Mesodermal cell (in vitro differentiated cells): Measurements from ENCODE around the gene PIK3C2G.

Source experiments
- H3K27ac ChIP-seq: 2 replicates; pipeline ENCODE4 v1.7.0; 2013; ENCODE audit warnings: mild to moderate bottlenecking, low read depth, low read length, moderate library complexity; ENCODE audit not compliant: severe bottlenecking
- H3K36me3 ChIP-seq: 2 replicates; pipeline ENCODE4 v1.7.1; 2013; ENCODE audit warnings: mild to moderate bottlenecking, low read length, moderate library complexity; ENCODE audit not compliant: control insufficient read depth, insufficient read depth
- H3K4me1 ChIP-seq: one replicate; pipeline ENCODE4 v1.7.1; 2013; ENCODE audit warnings: mild to moderate bottlenecking, low read length; ENCODE audit not compliant: insufficient read depth, control insufficient read depth, poor library complexity, severe bottlenecking
- H3K4me3 ChIP-seq: 2 replicates; pipeline ENCODE4 v1.7.0; 2013; ENCODE audit warnings: low read length, control low read depth, mild to moderate bottlenecking; ENCODE audit not compliant: insufficient read depth, poor library complexity, severe bottlenecking; ENCODE audit errors: extremely low read depth
- H3K9me3 ChIP-seq: 2 replicates; pipeline ENCODE4 v1.7.1; 2013; ENCODE audit warnings: mild to moderate bottlenecking, low read length, moderate library complexity; ENCODE audit not compliant: control insufficient read depth
- WGBS, 2 experiments: methylation state at CpG; one replicate each; pipeline ENCODE4 v1.1.5; 2013; ENCODE audit warnings: missing lambda C conversion rate in 2 of 2; ENCODE audit not compliant: insufficient coverage in 2 of 2; 5-methylcytosine and 5-hydroxymethylcytosine counted together

The PIK3C2G gene

DNA sequence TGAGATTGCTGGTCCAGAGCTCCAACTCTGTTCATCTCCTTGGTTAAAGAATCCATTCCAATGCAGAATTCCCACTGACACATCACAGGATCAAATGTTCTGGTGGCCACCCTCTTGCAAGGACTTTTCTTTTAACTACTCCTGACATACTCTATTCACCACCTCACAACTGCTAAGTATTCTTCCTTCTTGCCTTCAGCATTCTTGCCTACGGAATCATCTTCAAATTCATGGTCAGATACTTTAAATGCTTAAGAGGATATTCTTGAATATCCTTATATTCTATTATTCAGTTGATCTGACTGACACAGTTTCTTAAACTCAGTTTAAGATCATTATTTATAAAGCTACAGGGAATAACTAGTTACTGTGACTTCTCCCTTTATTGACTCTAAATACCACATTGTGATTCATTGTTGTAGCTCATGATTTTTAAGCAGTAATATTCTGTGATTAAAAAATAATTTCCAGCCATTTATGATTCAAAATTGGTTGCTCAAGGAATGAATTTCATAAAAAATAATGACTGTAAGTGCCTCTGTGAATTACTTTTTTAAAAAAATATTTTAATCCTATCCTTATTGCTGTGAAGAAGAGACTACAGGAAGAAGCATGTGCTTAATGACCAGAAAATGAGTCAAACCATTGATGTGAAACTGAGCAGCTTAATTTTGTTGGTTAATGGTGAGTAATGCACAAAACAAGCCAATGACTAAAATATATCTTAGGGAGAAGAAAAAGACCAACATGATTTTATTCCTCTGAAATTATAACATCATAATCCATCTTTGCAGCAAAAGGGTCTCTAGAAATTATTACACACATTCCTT, 207.1 kb downstream of the PIK3C2G start:
- no peaks in the 10 kb centered on the region for H3K4me1 ChIP-seq

DNA sequence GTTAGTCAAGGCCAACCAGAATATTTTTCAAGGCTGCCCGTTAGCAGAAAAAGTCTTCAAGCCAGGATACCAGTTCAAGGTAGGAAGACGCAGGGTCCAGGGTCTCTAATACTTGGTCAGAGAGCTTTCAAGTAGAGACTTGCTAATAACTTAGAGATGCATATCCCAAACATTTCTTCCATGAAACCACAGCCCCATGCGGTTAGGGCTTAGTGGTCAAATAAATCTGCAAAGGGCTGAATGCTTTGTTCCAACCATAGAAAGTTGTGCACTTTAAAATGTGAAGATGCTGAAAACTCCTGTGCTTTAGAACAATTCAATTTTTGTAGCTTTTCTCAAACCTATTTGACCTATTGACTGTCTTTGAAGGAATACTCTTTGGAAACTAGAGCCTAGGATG, 208.9 kb downstream of the PIK3C2G start:
- H3K4me3 ChIP-seq = no peak overlapping the region
- 100% methylated on average over 1 to 2 of the region's 3 CpGs for WGBS, 2 experiments
- no peaks in the 10 kb centered on the region for H3K4me1 ChIP-seq
- no peak overlapping the region for H3K27ac ChIP-seq
- H3K36me3 ChIP-seq = no peaks in the 10 kb centered on the region
- H3K9me3 ChIP-seq = no peaks in the 10 kb centered on the region

More for the DNA sequence above, 207.1 kb downstream of the PIK3C2G start:
- no peaks in the 10 kb centered on the region for H3K9me3 ChIP-seq
- H3K36me3 ChIP-seq = no peaks in the 10 kb centered on the region
- no CpG with 5 or more reads among the region's 1 CpG for WGBS, 2 experiments
- no peak overlapping the region for H3K27ac ChIP-seq
- no peak overlapping the region for H3K4me3 ChIP-seq

DNA sequence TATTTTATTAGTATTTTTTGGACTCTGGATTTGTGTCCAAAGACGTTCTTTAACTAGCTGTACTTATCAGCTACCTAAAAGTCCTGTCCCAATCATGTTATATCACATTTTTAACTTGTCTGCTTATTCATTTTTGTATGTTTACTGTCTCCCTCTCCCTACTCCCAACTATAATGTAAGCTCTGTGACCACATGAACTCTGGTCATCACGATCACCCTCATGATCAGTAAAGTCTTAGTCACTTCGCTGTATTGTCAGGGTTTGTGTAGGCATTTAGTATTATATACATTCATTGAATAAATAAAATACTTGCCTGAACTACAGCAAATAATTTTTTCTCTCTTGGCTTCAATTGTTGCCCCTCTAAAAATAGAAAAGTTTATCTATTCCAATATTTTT, 211.0 kb downstream of the PIK3C2G start:
- no CpG with 5 or more reads among the region's 3 CpGs for WGBS, 2 experiments
- Histone ChIP-seq H3K36me3 (no peaks in the 10 kb centered on the region), H3K27ac (no peak overlapping the region), H3K4me1 (no peaks in the 10 kb centered on the region), H3K9me3 (no peaks in the 10 kb centered on the region), H3K4me3 (no peak overlapping the region)

- no peak overlapping the region for H3K4me3 ChIP-seq
- no peaks in the 10 kb centered on the region for H3K9me3 ChIP-seq
- no peaks in the 10 kb centered on the region for H3K4me1 ChIP-seq
- H3K27ac ChIP-seq = no peak overlapping the region
- 80 to 100% methylated on average over 1 to 4 of the region's 9 CpGs for WGBS, 2 experiments
- no peaks in the 10 kb centered on the region for H3K36me3 ChIP-seq
Measured at GRCh38 chr12:18472806-18473205, 211.5 kb downstream of the PIK3C2G start.

GRCh38 chr12:18476861-18477260, 215.5 kb downstream of the PIK3C2G start:
- Histone ChIP-seq H3K4me3 (no peak overlapping the region), H3K27ac (no peak overlapping the region), H3K4me1 (no peaks in the 10 kb centered on the region), H3K9me3 (no peaks in the 10 kb centered on the region), H3K36me3 (no peaks in the 10 kb centered on the region)
- 83 to 88% methylated on average over 1 to 3 of the region's 4 CpGs for WGBS, 2 experiments

- H3K4me1 ChIP-seq = no peaks in the 10 kb centered on the region
- no peak overlapping the region for H3K27ac ChIP-seq
- 87 to 100% methylated on average over 1 of the region's 3 CpGs for WGBS, 2 experiments
- no peaks in the 10 kb centered on the region for H3K9me3 ChIP-seq
- H3K4me3 ChIP-seq = no peak overlapping the region
- H3K36me3 ChIP-seq = no peaks in the 10 kb centered on the region
Measured at GRCh38 chr12:18479256-18479655, 217.9 kb downstream of the PIK3C2G start.

DNA sequence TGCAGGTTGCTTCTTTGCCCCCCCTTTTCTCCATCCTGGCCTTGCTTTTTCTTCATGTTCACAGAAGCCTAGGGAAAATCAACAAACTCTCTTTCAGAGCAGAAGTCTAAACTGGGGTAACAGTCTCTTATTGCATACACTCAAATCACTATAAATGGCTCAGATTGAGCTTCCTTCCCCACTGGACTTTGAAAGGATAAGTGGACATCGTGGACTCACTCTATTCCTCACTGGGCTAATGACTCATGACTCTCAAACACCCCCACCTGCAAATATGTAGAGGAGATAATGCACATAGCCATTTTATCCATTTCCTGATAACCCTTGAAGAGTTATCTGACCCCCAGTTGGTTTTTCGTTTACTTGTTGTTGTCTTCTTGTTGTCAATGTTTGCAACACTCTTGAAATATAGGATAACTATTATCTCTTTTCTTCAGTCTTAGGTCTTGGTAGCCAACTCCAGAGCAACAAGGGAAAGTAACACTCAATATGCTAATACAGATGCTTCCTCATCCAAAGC, 221.3 kb downstream of the PIK3C2G start:
- no peaks in the 10 kb centered on the region for H3K9me3 ChIP-seq
- no peaks in the 10 kb centered on the region for H3K36me3 ChIP-seq
- no peak overlapping the region for H3K27ac ChIP-seq
- H3K4me3 ChIP-seq = no peak overlapping the region
- 100% methylated on average over 1 of the region's 2 CpGs; no CpG with 5 or more reads in 1 of the 2 experiments for WGBS, 2 experiments
- H3K4me1 ChIP-seq = no peaks in the 10 kb centered on the region

DNA sequence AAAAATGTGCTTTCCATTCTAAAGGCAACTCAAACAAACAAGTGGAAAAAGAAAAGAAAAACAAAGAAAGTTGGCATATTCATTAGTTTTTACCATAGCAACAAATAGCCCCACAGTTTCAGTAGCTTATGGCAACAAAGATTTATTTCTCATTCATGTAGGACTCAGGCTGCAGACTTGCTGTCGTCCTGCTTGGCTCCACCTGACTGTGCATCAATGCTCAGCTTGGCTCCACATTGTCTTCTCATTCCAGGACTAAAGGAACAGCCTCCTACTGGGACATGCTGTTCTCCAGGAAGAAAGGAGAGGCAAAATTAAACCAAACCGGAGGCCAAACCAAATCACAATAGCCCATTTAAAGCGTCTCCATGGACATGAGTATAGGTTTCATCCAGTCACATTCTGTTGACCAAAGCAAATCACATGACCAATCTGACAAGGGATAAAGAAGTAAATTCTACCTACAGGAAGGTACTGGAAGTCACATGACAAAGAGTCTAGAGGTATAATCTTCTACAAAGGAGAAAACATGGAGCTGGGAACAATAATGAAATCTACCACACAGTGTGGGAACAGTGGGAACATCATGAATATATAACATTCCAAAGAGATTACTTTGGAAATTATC, 222.5 kb downstream of the PIK3C2G start:
- 33 to 50% methylated on average over 1 of the region's 3 CpGs for WGBS, 2 experiments
- H3K9me3 ChIP-seq = no peaks in the 10 kb centered on the region
- H3K4me1 ChIP-seq = no peaks in the 10 kb centered on the region
- no peak overlapping the region for H3K27ac ChIP-seq
- H3K36me3 ChIP-seq = no peaks in the 10 kb centered on the region
- H3K4me3 ChIP-seq = no peak overlapping the region

DNA sequence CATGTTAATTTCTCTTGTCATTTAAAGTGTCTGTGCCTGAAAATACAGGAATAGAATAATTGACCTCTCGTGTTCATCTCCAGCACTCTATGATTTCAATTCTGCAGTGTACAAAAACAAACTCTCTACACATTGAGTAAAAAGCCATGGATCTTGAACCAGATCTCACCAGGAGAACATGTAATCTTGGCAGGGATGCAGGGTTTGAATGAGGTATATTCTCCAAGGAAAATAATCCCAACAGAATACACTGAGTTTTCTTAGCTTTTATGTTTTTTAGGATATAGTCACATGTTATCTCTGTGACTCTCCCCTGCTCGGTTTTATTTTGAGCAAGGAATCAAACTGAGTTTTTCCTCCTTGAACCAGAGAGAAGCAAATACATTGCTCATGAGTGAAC, 224.7 kb downstream of the PIK3C2G start:
- H3K4me1 ChIP-seq = no peaks in the 10 kb centered on the region
- H3K27ac ChIP-seq = no peak overlapping the region
- WGBS, 2 experiments = no CpG with 5 or more reads among the region's 2 CpGs
- no peak overlapping the region for H3K4me3 ChIP-seq
- H3K9me3 ChIP-seq = no peaks in the 10 kb centered on the region
- no peaks in the 10 kb centered on the region for H3K36me3 ChIP-seq

- H3K4me1 ChIP-seq = no peaks in the 10 kb centered on the region
- H3K9me3 ChIP-seq = no peaks in the 10 kb centered on the region
- H3K36me3 ChIP-seq = no peaks in the 10 kb centered on the region
- 86% methylated on average over 2 of the region's 3 CpGs; no CpG with 5 or more reads in 1 of the 2 experiments for WGBS, 2 experiments
- H3K4me3 ChIP-seq = no peak overlapping the region
- H3K27ac ChIP-seq = no peak overlapping the region
Measured at GRCh38 chr12:18487509-18487908, 226.2 kb downstream of the PIK3C2G start.
